ENCODE data around the gene EPHA1.

Gene EPHA1

DNA sequence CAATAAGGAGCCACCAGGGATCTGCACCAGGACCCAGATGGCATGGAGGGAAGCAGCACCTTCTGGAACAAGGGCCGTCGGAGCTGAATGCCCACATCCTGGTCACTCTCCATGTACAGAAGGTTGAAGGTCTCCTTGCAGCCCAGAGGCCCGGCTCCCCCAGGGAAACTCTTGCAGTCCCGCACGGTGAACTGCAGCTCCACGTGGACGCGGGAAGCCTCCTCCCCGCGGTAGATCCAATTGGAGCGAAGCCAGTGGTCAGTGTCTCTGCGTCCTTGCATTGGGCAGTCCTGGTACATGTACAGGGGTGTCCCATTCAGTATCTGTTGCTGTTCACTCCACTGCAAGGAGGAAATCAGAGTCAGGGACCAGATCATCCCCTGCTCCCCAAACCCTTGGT, 7.4 kb downstream of the EPHA1 start:
- H3K9me3 ChIP-seq (ENCODE audit: control insufficient read depth, insufficient read depth, low read length), result no peaks in the 10 kb centered on the region
- H3K4me2 ChIP-seq (ENCODE audit: low read length), result no peak overlapping the region
- H3K4me1 ChIP-seq (ENCODE audit: control insufficient read depth, low read length), result no peaks in the 10 kb centered on the region
- H3F3A ChIP-seq (ENCODE audit: control insufficient read depth, insufficient read depth), result no peaks in the 10 kb centered on the region
- peaks cover 24% of the 10 kb centered on the region for H3K27me3 ChIP-seq (ENCODE audit: control insufficient read depth, low read length)
- H3K4me3 ChIP-seq (ENCODE audit: low read length), result no peak overlapping the region
- no peak for TF ChIP-seq EZH2phosphoT487 (IDR thresholded peaks at IDR 0.05; ENCODE audit: borderline replicate concordance, low read length)
- TF ChIP-seq, protein P1, sequence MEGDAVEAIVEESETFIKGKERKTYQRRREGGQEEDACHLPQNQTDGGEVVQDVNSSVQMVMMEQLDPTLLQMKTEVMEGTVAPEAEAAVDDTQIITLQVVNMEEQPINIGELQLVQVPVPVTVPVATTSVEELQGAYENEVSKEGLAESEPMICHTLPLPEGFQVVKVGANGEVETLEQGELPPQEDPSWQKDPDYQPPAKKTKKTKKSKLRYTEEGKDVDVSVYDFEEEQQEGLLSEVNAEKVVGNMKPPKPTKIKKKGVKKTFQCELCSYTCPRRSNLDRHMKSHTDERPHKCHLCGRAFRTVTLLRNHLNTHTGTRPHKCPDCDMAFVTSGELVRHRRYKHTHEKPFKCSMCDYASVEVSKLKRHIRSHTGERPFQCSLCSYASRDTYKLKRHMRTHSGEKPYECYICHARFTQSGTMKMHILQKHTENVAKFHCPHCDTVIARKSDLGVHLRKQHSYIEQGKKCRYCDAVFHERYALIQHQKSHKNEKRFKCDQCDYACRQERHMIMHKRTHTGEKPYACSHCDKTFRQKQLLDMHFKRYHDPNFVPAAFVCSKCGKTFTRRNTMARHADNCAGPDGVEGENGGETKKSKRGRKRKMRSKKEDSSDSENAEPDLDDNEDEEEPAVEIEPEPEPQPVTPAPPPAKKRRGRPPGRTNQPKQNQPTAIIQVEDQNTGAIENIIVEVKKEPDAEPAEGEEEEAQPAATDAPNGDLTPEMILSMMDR (IDR thresholded peaks at IDR 0.05; ENCODE audit: low read depth, low read length, poor library complexity, severe bottlenecking), result no peak
- H3K27ac ChIP-seq (ENCODE audit: low read depth, low read length), result no peak overlapping the region
- no peaks in the 10 kb centered on the region for H3K79me2 ChIP-seq (ENCODE audit: control insufficient read depth, low read length)
- no peaks in the 10 kb centered on the region for H4K20me1 ChIP-seq (ENCODE audit: control insufficient read depth, insufficient read depth, low read depth, low read length)
- H3K9me2 ChIP-seq (replicated peaks; ENCODE audit: control insufficient read depth, low read length), result no peaks in the 10 kb centered on the region
- no peaks in the 10 kb centered on the region for H3K36me3 ChIP-seq (ENCODE audit: control insufficient read depth, low read length)

DNA sequence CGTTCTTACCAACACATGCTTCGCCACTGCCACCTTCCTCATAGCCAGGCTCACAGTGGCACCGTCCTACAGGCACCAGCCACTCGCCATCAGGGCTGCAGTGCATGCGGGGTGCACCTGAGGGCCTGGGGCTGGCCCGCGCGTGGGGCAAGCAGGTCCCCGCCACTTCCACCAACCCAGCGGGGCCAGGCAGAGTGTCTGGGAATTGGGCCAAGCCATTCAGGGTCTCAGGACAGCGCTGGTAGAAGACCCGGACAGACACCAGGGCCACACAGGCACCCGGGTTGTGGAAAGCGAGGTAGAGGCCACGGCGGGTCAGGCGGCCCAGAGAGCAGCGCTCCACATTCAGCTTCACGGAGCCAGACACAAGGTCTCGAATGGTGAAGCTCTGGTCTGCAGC, 9.0 kb downstream of the EPHA1 start:
- Histone ChIP-seq H3F3A (ENCODE audit: control insufficient read depth, insufficient read depth) (no peaks in the 10 kb centered on the region), H3K79me2 (ENCODE audit: control insufficient read depth, low read length) (no peaks in the 10 kb centered on the region), H3K4me2 (ENCODE audit: low read length) (no peak overlapping the region), H3K4me3 (ENCODE audit: low read length) (no peak overlapping the region), H4K20me1 (ENCODE audit: control insufficient read depth, insufficient read depth, low read depth, low read length) (no peaks in the 10 kb centered on the region), H3K9me3 (ENCODE audit: control insufficient read depth, insufficient read depth, low read length) (no peaks in the 10 kb centered on the region), H3K36me3 (ENCODE audit: control insufficient read depth, low read length) (no peaks in the 10 kb centered on the region), H3K4me1 (ENCODE audit: control insufficient read depth, low read length) (no peaks in the 10 kb centered on the region), H3K27me3 (ENCODE audit: control insufficient read depth, low read length) (peaks cover 14% of the 10 kb centered on the region; the same call in 1 of the 2 replicates), H3K9me2 (replicated peaks; ENCODE audit: control insufficient read depth, low read length) (no peaks in the 10 kb centered on the region), H3K27ac (ENCODE audit: low read depth, low read length) (no peak overlapping the region)
- no peak for TF ChIP-seq EZH2phosphoT487 (IDR thresholded peaks at IDR 0.05; ENCODE audit: borderline replicate concordance, low read length)
- TF ChIP-seq, protein P1 (IDR thresholded peaks at IDR 0.05; ENCODE audit: low read depth, low read length, poor library complexity, severe bottlenecking), result no peak

DNA sequence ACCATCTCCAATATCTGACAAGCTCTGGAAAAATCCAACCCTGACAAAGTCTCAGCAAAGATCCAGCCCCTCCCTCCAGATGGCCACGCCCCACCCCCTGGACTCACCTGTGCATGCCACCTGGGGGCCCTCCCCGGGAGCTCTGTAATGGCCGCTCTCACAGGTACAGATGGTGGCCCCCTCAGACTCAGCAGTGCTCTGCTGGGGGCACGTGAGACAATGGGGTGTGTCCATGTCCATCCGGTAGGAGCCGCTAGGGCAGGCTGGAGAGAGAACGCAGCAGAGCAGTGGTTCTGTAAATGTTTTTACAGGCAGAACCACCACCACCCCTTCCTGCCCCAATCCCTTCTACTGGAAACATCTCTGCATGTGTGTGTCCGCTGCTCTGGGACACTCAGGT, 9.5 kb downstream of the EPHA1 start:
- TF ChIP-seq EZH2phosphoT487 (IDR thresholded peaks at IDR 0.05; ENCODE audit: borderline replicate concordance, low read length), result no peak
- TF ChIP-seq, protein P1 (IDR thresholded peaks at IDR 0.05; ENCODE audit: low read depth, low read length, poor library complexity, severe bottlenecking), result no peak
- Histone ChIP-seq H3K9me3 (ENCODE audit: control insufficient read depth, insufficient read depth, low read length) (no peaks in the 10 kb centered on the region), H3K4me2 (ENCODE audit: low read length) (no peak overlapping the region), H3K9me2 (replicated peaks; ENCODE audit: control insufficient read depth, low read length) (no peaks in the 10 kb centered on the region), H3K27me3 (ENCODE audit: control insufficient read depth, low read length) (peaks cover 14% of the 10 kb centered on the region; the same call in 1 of the 2 replicates), H3K27ac (ENCODE audit: low read depth, low read length) (no peak overlapping the region), H3F3A (ENCODE audit: control insufficient read depth, insufficient read depth) (no peaks in the 10 kb centered on the region), H3K4me3 (ENCODE audit: low read length) (no peak overlapping the region), H3K79me2 (ENCODE audit: control insufficient read depth, low read length) (no peaks in the 10 kb centered on the region), H3K4me1 (ENCODE audit: control insufficient read depth, low read length) (no peaks in the 10 kb centered on the region), H3K36me3 (ENCODE audit: control insufficient read depth, low read length) (no peaks in the 10 kb centered on the region), H4K20me1 (ENCODE audit: control insufficient read depth, insufficient read depth, low read depth, low read length) (no peaks in the 10 kb centered on the region)
